ENCODE data around the gene HSPA12A.
"Not testable (repeated sequence)": the region's sequence is repeated elsewhere in the genome, so short reads cannot be mapped to it uniquely, and the experiment has no call there.

The HSPA12A gene

GRCh38 chr10:116715839-116716377 is 26.5 kb downstream of the HSPA12A start:
- no peak for DNase-seq (ENCODE audit: low spot score)

- DNase-seq (ENCODE audit: low spot score): no peak
These were observed 27.0 kb downstream of the HSPA12A start for GRCh38 chr10:116715341-116715740.

- no peak for DNase-seq (ENCODE audit: low spot score)
These were observed 28.5 kb downstream of the HSPA12A start for GRCh38 chr10:116713846-116714245.

- DNase-seq (ENCODE audit: low spot score): no peak
These were observed 29.3 kb downstream of the HSPA12A start for GRCh38 chr10:116712989-116713543.

GRCh38 chr10:116712519-116712918 is 29.8 kb downstream of the HSPA12A start:
- no peak for DNase-seq (ENCODE audit: low spot score)

GRCh38 chr10:116711803-116712202 is 30.6 kb downstream of the HSPA12A start:
- not testable (repeated sequence) for DNase-seq (ENCODE audit: low spot score)

GRCh38 chr10:116710076-116710475 is 32.3 kb downstream of the HSPA12A start:
- no peak for DNase-seq (ENCODE audit: low spot score)

- DNase-seq (ENCODE audit: low spot score): no peak
These were observed 33.5 kb downstream of the HSPA12A start for GRCh38 chr10:116708877-116709276.

- no peak for DNase-seq (ENCODE audit: low spot score)
These were observed 34.0 kb downstream of the HSPA12A start for GRCh38 chr10:116708391-116708821.

GRCh38 chr10:116707981-116708380 is 34.4 kb downstream of the HSPA12A start:
- no peak for DNase-seq (ENCODE audit: low spot score)

GRCh38 chr10:116706281-116706680 is 36.1 kb downstream of the HSPA12A start:
- no peak for DNase-seq (ENCODE audit: low spot score)

GRCh38 chr10:116705498-116705897 is 36.9 kb downstream of the HSPA12A start:
- no peak for DNase-seq (ENCODE audit: low spot score)

- DNase-seq (ENCODE audit: low spot score): no peak
These were observed 37.4 kb downstream of the HSPA12A start for GRCh38 chr10:116704926-116705325.

GRCh38 chr10:116702165-116702564 is 40.2 kb downstream of the HSPA12A start:
- no peak for DNase-seq (ENCODE audit: low spot score)

- DNase-seq (ENCODE audit: low spot score): no peak
These were observed 42.8 kb downstream of the HSPA12A start for GRCh38 chr10:116699471-116700150.

- DNase-seq (ENCODE audit: low spot score): no peak
These were observed 43.3 kb downstream of the HSPA12A start for GRCh38 chr10:116699049-116699448.

GRCh38 chr10:116698364-116698763 is 44.0 kb downstream of the HSPA12A start:
- DNase-seq (ENCODE audit: low spot score): no peak

GRCh38 chr10:116697816-116698215 is 44.5 kb downstream of the HSPA12A start:
- DNase-seq (ENCODE audit: low spot score): no peak

- no peak for DNase-seq (ENCODE audit: low spot score)
These were observed 45.4 kb downstream of the HSPA12A start for GRCh38 chr10:116696919-116697318.

GRCh38 chr10:116694927-116695268 is 47.5 kb downstream of the HSPA12A start:
- no peak for DNase-seq (ENCODE audit: low spot score)

- DNase-seq (ENCODE audit: low spot score): no peak
These were observed 48.0 kb downstream of the HSPA12A start for GRCh38 chr10:116694243-116694926.

- no peak for DNase-seq (ENCODE audit: low spot score)
These were observed 50.1 kb downstream of the HSPA12A start for GRCh38 chr10:116692225-116692624.

GRCh38 chr10:116691635-116692034 is 50.7 kb downstream of the HSPA12A start:
- DNase-seq (ENCODE audit: low spot score): no peak
